DMS114 treated with DMSO at 0.1 percent for 48 hours (cell line): Measurements from ENCODE around the gene METTL22.

Experiments
- DNase-seq: peaks from one replicate; lab custom pipeline; 2025; ENCODE audit not compliant: unreplicated experiment; lab: John Stamatoyannopoulos, UW

METTL22 gene

GRCh38 chr16:8591451-8591850 is 30.0 kb upstream of the METTL22 start:
- no peak for DNase-seq

GRCh38 chr16:8594149-8594666 is 27.3 kb upstream of the METTL22 start:
- DNase-seq = no peak

DNA sequence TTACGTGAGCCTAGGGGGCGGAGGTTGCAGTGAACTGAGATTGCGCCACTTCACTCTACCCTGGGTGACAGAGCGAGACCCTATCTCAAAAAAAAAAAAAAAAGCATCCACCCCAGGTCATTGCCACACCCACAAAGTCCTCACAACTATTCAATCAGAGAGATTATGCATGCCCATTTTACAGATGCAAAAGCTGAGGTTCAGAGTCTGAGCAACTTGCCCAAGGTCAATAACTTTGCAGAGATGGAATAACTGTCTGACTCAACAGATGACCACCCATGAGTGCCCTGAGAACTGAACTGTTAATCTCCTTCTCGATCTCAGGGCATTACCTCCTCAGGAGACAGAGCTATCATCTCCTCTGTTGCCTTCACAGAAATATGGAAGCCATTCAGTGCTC is 25.7 kb upstream of the METTL22 start:
- DNase-seq = no peak

DNA sequence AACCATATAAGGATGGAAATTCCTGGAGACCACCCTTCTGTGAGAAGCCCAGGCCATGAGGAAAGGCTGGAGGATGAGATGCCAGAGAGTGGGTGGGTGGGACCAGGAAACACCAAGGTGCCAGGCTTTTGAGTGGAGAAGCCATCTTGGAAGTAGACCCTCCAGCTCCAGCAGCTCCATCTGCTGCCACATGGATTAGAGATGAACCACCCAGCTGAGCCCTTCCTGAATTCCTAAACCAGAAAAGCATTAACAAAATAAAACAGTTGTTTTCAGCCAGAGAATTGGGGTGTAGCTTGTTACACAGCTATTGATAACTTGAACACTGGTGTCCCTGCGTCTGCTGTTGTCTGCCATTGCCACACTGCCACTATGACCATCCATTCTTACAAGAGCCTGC is 24.9 kb upstream of the METTL22 start:
- no peak for DNase-seq

DNA sequence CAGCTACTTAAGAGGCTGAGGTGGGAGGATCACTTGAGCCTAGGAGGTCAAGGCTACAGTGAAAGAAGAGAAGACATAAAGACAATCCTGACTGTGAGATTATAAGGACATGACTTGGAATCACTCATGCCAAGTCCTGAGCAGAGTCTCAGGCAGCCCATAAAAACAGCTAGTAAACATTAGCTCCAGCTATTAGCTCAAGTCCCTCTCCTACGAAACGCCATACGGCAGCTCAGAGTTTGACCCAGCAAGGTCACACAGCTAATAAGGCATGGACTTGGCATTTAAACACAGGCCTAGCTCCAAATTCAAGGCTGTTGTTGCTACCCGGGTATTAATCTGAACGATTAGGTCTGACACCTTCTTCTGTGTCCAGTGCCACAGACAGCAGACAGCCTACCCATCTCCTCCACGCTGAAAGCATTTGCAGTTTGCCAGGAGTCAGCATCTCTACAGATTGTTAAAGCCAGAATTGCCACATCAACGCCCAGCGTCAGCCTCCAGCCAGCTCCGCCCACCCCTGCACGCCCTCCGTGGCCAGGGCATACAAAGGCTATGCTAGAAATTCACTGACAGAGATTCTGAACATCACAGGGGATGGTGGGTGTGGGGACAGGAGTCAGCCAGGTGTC is 21.2 kb upstream of the METTL22 start:
- no peak for DNase-seq

DNA sequence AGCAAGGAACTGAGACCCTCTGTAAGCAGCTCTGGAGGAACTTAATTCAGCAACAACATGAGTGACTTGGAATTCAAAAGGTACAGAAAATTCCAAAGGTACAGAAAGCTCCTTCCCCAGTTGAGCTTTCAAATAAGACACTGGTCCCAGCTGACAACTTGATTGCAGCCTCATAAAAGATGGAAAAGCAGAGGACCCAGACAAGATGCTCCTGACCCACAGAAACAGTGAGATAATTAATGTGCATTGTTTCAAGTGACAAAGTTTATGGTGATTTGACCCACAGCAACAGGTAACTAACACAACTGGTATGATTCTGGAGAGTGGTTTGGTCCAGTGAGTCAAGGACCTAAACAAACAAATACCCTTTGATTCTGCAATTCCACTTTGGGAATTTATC is 15.9 kb upstream of the METTL22 start:
- DNase-seq = no peak

DNA sequence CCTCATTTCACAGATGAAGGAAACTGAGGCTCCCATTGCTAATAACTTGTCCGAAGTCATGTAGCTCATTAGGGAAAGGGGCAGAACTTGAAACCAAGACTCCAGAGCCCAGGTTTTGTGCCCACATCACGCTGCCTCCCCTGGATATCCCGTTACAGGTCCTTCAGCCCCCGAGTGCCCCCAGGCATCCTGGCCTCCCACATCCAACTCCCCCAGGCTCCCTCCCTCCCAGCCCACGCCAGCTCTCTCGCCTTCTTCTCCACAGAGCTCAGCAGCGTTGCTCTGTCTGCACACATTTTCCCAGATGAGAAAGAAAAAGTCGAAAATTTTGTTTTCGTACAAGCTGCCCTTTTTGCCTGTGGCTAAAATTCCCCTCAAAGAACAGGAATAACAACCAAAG is 14.3 kb upstream of the METTL22 start:
- no peak for DNase-seq

- no peak for DNase-seq
Observed at GRCh38 chr16:8611122-8611521, 10.4 kb upstream of the METTL22 start.

DNA sequence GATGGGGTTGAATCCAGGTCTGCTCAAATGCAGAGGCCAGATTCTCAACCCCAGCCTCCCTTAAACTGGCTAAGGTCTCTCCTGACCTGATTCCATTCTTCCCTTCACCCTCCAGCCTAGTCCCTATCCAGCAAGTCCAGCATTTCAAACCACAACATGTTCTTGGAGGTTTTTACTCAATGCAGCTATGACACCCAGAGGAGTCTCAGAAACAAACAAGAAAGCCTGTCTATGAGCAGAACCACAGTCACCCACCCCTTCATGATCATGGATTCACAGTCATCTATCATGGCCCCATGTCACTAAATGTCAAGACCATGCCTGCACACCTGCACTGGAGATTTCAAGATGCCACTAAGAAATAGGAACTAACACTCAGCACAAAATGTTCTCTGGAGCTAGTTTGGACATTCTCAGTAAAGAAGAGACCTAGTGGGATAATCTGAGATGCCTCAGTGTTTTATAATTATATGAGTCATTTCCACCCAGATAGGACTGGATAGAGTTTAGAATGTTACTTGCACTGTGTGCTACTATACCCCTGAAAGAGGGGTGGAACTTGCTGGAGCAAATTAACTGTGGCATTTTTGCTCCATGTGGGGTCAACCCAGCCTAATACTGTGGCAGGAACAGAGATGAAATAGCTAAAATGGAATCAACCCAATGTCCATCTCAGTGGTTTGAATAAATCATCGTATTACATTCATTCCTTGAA is 9.5 kb upstream of the METTL22 start:
- DNase-seq = no peak

DNA sequence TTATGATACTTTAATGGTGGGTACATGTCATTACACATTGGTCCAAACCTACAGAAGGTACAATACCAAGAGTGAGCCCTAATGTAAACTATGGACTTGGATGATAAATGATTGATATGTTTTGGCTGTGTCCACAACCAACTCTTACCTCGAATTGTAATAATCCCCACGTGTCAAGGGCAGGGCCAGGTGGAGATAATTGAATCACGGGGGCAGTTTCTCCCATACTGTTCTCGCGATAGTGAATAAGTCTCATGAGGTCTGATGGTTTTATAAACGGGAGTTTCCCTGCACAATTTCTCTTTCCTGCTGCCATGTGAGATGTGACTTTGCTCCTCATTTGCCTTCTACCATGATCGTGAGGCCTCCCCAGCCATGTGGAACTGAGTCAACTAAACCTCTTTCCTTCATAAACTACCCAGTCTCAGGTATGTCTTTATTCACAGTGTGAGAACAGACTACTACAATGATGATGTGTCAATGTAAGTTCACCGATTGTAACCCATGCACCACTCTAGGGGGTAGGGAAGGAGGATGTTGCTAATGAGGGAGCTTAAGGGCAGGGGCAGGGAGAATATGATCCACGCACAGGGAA is 7.0 kb upstream of the METTL22 start:
- DNase-seq = no peak

- DNase-seq = no peak
Observed at GRCh38 chr16:8619671-8620370, 1.7 kb upstream of the METTL22 start.

DNA sequence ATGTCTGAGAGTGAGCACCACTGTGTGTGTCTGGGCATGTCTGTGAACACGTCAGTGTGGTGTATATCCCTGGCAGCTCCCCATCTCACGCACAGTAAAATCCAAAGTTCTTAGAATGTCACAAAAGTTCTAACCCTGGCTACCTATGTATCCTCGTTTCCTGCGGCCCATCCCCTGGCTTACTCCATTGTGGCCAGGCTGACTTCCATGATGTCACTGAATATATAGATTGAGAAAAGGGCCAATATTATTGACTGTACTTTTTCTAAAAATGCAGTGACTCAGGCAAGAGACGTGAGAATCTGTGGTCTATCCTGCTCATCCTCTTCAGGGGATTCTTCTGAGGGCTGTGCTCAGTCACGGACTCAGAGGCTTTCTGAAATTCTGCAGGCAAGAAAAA is 963 bp upstream of the METTL22 start:
- DNase-seq = no peak

- DNase-seq = no peak
Observed at GRCh38 chr16:8621222-8621571, 301 bp upstream of the METTL22 start.

DNA sequence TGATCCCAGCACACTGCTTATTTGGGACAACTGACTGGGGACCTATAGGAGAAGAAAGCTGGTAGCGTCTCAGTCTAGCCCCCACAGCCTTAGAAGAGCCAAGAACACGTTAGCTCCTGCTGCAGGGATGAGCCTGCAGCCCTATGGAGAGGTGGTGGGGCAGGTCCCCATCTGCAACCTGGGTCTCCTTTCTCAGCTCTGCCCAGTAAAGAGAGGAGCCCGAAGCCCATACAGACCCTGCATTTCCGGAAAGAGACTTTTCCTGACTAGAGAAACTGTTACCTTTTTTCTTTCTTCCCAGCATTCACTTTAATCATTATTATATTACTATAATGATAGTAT is 788 bp downstream of the METTL22 start:
- DNase-seq = no peak

DNA sequence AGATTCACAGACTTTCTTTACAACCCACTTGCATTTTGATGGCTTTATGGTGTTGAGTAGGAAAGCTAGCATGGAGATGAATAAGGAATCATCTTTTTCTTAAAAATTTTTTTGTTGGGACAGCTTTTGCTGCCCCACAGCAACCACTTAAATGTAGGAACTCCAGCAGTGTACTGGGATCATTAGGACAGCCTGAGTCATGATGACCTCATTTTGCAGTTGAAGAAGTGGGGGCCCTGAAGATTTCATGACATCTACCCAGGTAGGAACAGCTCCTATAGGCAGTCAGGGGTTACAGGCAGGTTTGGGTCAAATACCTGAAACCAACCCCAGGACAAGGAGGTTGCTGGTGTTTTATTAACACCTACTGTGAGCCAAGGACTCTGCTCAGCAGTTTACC is 2.1 kb downstream of the METTL22 start:
- no peak for DNase-seq

GRCh38 chr16:8625491-8626087 is 4.1 kb downstream of the METTL22 start:
- DNase-seq = no peak

- DNase-seq = no peak
Observed at GRCh38 chr16:8626946-8627345, 5.4 kb downstream of the METTL22 start.

- no peak for DNase-seq
Observed at GRCh38 chr16:8627456-8627855, 6.0 kb downstream of the METTL22 start.

DNA sequence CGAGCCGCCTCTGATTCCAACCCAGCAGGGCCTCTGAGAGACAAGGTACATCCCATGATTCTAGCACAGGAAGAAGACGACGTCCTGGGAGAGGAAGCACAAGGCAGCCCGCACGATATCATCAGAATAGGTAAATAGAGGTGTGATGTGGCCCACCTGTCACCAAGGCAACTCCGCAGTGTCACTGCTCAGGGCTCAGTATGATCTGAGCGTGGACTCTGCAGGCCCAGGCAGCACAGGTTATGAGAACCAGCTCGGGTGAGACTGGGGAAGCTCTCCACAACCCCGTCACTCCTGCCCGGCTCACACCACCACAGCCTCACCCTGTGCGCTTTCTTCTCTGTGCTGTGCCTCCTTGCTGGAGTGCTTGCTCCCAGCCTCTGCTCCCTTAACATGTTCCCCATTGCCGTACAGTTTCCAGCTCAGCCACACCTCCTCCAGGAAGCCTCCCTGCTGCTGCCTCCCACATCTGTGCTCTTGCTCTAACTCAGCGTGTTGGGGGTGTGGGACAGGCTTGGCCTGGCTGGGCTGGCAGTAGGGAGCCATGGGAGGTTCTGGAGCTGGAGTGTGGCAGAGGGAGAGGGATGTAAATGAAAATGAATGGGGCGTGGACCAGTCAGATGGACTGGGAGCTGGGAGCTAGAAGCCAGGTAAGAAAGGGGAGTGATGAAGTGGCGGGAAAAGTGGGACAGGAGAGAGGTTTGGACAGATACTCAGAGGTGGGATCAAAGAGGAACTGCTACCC is 7.7 kb downstream of the METTL22 start:
- no peak for DNase-seq

DNA sequence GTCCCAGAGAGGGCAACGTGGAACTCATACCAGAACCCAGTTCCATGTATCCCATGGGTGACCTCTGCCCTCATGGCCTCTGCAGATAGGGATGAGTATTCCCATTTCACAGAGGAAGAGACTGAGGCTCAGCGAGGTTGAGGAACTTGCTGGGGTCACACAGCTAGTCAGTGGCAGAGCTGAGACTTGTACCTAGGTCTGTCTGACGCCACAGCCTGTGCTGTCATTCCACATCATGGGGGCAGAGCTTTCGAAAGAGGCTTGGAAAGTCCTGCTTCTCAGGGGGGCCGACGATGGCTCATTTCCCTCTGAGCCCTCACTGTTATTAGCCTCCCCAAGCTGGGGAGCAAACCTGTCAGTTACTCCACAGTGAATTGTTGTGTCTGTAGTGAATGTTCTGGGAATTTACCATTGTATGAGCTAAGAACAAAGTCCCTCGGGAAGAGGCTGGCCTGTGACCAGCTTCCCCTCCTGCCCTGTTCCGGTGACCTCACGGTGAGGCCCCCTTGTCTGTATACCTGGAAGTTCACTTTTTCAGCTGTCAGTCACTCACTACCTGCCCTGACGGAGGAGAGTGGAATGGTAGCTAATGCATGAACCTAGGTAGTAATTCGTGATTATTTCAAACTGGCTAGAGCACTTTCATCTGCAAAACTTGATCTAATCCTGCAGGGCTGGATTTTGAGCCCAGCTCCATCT is 8.9 kb downstream of the METTL22 start:
- no peak for DNase-seq
